ENCODE results near the gene VPS26C.

The VPS26C gene

GRCh38 chr21:37199057-37199924 is 67.8 kb downstream of the VPS26C start:
- no peak for DNase-seq

DNA sequence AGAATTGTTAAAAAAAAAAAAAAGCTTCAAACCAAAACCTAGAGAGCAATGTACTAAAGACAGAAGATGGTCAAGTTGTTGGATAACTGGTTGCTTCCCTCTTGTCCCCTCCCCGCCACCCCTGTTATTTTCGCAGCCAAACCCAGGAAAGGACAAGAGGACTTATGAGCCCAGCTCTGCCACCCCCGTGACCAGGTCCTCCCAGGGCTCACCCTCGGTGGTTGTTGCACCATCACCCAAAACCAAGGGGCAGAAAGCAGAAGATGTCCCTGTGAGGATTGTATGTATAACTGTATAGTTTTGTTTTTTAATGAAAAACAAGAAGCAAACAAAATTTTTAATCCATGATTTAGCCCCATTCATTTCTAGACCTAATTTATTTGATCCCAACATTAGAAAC is 69.4 kb downstream of the VPS26C start:
- no peak for DNase-seq

DNA sequence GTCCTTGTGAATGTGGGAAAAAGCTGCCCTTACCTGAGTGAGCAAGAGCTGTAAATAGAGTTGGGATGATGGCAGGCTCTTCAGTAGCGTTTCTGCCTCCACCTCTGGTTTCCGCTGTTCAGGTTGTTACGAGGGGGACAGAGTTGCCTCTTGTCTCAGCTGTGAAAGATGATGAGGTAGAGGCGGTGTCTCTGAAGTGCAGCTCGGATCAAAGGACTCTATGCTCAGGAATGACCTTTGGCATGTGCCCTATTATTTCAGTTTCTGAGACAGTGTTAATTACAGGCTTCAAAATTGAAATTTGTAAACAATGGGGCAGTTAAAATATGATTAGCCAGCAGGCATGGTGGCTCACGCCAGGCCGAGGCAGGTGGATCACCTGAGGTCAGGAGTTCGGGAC is 70.3 kb downstream of the VPS26C start:
- no peak for DNase-seq

- no peak for DNase-seq
Measured at GRCh38 chr21:37195610-37196009, 71.5 kb downstream of the VPS26C start.

GRCh38 chr21:37195059-37195458 is 72.1 kb downstream of the VPS26C start:
- no peak for DNase-seq

DNA sequence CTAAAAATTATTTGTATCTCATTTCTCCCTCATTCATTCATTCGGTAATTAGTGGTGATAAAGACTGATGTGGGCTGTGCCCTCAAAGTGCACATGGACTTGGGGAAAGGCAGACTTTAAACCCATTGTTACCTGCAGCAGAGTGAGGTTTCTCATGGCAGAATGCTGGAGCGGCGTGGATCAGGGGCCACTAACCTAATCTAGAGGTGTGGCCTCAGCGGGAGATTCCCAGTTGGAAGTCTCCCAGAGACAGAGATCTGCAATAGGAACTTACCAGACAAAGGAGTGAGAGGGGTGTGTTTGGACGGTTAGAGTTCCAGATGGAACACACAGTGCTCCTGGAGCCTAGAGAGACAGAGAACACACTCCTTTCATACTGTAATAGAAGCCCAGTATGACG is 73.5 kb downstream of the VPS26C start:
- DNase-seq: no peak

- no peak for DNase-seq
Measured at GRCh38 chr21:37193006-37193405, 74.1 kb downstream of the VPS26C start.

- DNase-seq: no peak
Measured at GRCh38 chr21:37192019-37192418, 75.1 kb downstream of the VPS26C start.

DNA sequence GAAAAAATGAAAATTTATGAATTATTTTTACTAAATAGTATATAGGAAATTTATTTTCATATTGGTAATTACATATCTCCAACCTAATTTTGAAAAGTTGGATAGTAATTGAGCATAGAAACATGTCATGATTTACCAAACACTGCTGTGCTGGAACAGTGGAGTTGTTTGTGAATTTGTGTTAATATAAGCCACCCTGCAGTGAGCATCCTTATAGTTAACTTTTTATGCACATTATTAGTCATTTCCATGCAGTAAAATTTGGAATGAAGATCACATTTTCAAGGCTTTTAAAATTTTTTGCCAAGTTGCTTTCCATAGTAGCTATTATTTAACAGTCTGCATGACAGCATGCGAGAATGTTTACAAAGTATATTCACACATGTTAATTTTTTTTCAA is 78.3 kb downstream of the VPS26C start:
- DNase-seq: no peak

DNA sequence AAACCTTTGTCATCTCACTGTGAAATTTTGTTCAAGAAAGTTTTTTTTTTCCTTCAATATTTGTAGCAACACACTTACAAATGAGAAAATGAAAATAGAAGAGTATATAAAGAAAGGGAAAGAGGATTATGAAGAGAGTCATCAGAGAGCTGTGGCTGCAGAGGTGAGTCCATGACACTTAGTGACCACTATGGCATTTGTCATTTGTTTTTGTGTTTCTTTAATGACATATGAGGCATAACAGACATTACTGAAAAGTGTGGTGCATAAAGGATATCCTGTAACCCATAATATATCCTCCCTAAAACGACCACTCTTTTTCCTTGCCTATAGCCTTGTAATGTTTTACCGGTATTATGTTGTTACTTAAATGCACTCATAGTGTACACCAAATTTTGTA is 80.2 kb downstream of the VPS26C start:
- no peak for DNase-seq

GRCh38 chr21:37184784-37185593 is 82.1 kb downstream of the VPS26C start:
- DNase-seq: no peak

GRCh38 chr21:37183749-37184148 is 83.4 kb downstream of the VPS26C start:
- no peak for DNase-seq

GRCh38 chr21:37182222-37182621 is 84.9 kb downstream of the VPS26C start:
- no peak for DNase-seq

DNA sequence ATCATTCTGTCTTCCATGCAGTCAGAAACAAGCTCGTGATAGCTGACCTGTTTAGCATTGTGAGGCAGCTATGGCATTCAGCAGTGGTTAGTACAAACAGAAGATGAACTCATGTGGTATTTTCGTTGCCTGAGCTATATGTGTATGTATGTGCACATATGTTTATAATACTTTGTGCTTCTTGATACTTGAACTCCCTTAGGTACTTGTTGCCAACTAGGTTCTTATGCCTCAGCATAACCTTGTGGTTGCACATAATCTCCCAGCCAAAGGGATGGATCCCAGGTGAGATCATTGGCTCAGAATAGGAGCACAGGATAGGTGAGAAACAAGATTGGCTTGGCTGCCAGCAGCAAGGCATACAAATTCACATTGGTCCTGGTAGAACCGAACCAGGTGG is 86.1 kb downstream of the VPS26C start:
- no peak for DNase-seq

GRCh38 chr21:37176716-37177115 is 90.4 kb downstream of the VPS26C start:
- no peak for DNase-seq

Measured in GOT3 (cell line).